ENCODE results near the gene PON3. TPM values are rescaled to one million over a fixed set of nuclear protein-coding genes. Genes with fewer than 3 reads are reported as not detected.

The PON3 gene
- total and polyA plus RNA-seq, 2 experiments from 2014 or later, result 0.45 TPM; not detected in 1

DNA sequence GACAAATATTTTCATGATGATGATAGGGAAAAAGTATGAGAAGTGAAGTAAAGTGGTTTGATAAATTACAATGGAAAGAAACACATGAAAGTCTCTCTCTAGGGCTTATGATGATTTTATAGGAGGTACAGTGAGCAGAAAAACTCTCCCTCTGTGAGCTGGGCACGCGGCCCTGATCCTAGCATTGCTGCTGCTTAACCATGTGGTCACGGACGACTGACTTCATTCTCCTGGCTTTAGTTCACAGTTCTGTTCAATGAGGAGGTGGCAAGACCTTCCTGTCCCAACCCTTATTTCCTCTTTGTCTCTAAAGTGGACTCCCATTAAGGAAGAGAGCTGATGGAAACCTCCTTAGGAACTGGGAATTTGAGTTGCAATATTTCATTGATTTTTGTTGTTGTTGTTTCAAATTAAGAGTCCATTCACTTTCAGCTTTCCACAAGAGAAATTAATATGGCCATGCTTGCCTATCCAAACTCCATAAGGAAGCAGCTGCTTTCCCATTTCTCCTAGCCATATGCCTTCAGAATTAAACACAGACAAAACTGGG, 8.2 kb upstream of the PON3 start:
- DNase-seq (ENCODE audit: low spot score), result no peak
- H3K9me2 ChIP-seq (replicated peaks; ENCODE audit: insufficient read depth), result no peaks in the 10 kb centered on the region
- 72% methylated on average over 4 of the region's 4 CpGs for WGBS (ENCODE audit: low lambda C conversion rate, missing lambda C conversion rate)
- H3K36me3 ChIP-seq (replicated peaks; ENCODE audit: insufficient read depth, low read depth), result no peaks in the 10 kb centered on the region
- H4K20me1 ChIP-seq (ENCODE audit: insufficient read depth, poor library complexity, severe bottlenecking), result no peaks in the 10 kb centered on the region
- H2AFZ ChIP-seq, result no peak overlapping the region
- H3K9me3 ChIP-seq (ENCODE audit: low read depth), result no peaks in the 10 kb centered on the region
- H3K4me1 ChIP-seq (ENCODE audit: insufficient read depth), result no peaks in the 10 kb centered on the region
- no peak overlapping the region for H3K4me3 ChIP-seq
- no peak overlapping the region for H3K4me2 ChIP-seq
- TF ChIP-seq CTCF (IDR thresholded peaks at IDR 0.05; ENCODE audit: poor library complexity) (no peak), EZH2 (IDR thresholded peaks at IDR 0.05; ENCODE audit: borderline replicate concordance) (no peak)
- H3K79me2 ChIP-seq, result no peaks in the 10 kb centered on the region
- no peak overlapping the region for H3K27ac ChIP-seq
- no peaks in the 10 kb centered on the region for H3K27me3 ChIP-seq

DNA sequence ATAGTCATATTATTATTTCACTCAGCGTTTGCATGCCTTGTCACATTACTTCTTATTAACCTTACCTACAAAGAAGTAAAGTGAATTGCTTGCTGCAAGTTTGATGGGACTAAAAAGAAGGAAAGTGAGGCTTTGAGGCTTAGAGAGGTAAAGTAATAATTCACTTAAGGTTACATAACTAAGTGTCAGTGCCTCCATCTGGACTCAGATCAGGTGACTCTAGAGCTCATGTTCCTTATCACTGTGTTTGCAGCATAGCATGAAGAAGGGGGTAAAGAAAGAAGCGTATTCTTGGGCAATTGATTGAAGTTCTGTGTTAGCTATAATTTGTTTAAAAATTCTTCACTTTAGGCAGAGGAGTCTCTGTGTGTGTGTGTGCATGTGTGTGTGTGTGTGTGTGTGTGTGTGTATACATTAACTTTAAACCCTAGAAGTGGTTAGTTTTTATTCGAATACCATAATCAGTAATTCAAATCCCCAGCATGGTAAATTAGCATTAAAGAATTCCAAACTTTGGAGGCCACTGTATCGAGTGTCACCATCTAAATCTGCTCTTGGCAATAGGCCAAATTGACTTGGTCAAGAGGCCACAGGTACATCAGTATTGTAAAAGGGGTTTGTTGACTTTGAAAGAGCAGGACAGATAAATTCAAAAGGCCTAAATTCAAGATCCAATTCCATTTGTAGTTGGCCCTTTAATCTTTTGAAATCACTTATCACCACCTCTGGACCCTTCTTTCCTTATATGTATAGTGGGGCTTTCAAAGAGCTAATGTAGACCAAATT, 2.2 kb upstream of the PON3 start:
- no peaks in the 10 kb centered on the region for H3K9me3 ChIP-seq (ENCODE audit: low read depth)
- DNase-seq (ENCODE audit: low spot score), result peak; percentile 22
- WGBS (ENCODE audit: low lambda C conversion rate, missing lambda C conversion rate), result 74% methylated on average over 4 of the region's 4 CpGs
- no peaks in the 10 kb centered on the region for H3K9me2 ChIP-seq (replicated peaks; ENCODE audit: insufficient read depth)
- H3K4me2 ChIP-seq, result no peak overlapping the region
- H4K20me1 ChIP-seq (ENCODE audit: insufficient read depth, poor library complexity, severe bottlenecking), result no peaks in the 10 kb centered on the region
- no peak overlapping the region for H2AFZ ChIP-seq
- no peak overlapping the region for H3K27ac ChIP-seq
- H3K4me1 ChIP-seq (ENCODE audit: insufficient read depth), result no peaks in the 10 kb centered on the region
- no peaks in the 10 kb centered on the region for H3K27me3 ChIP-seq
- H3K4me3 ChIP-seq, result no peak overlapping the region
- H3K36me3 ChIP-seq (replicated peaks; ENCODE audit: insufficient read depth, low read depth), result no peaks in the 10 kb centered on the region
- no peak for TF ChIP-seq EZH2phosphoT487 (IDR thresholded peaks at IDR 0.05; ENCODE audit: low read depth, severe bottlenecking, unreplicated experiment)
- H3K79me2 ChIP-seq, result no peaks in the 10 kb centered on the region

GRCh38 chr7:95397381-95397780, 1.2 kb upstream of the PON3 start:
- Histone ChIP-seq H2AFZ (no peak overlapping the region), H3K4me2 (no peak overlapping the region), H3K4me1 (ENCODE audit: insufficient read depth) (no peaks in the 10 kb centered on the region), H3K9me3 (ENCODE audit: low read depth) (no peaks in the 10 kb centered on the region), H3K27ac (no peak overlapping the region), H3K27me3 (no peaks in the 10 kb centered on the region), H3K36me3 (replicated peaks; ENCODE audit: insufficient read depth, low read depth) (no peaks in the 10 kb centered on the region), H3K9me2 (replicated peaks; ENCODE audit: insufficient read depth) (no peaks in the 10 kb centered on the region), H4K20me1 (ENCODE audit: insufficient read depth, poor library complexity, severe bottlenecking) (no peaks in the 10 kb centered on the region), H3K4me3 (no peak overlapping the region), H3K79me2 (no peaks in the 10 kb centered on the region)
- DNase-seq (ENCODE audit: low spot score), result no peak
- 74% methylated on average over 3 of the region's 3 CpGs for WGBS (ENCODE audit: low lambda C conversion rate, missing lambda C conversion rate)
- TF ChIP-seq CTCF (IDR thresholded peaks at IDR 0.05; ENCODE audit: poor library complexity) (no peak), EZH2phosphoT487 (IDR thresholded peaks at IDR 0.05; ENCODE audit: low read depth, severe bottlenecking, unreplicated experiment) (no peak), EZH2 (IDR thresholded peaks at IDR 0.05; ENCODE audit: borderline replicate concordance) (no peak)

DNA sequence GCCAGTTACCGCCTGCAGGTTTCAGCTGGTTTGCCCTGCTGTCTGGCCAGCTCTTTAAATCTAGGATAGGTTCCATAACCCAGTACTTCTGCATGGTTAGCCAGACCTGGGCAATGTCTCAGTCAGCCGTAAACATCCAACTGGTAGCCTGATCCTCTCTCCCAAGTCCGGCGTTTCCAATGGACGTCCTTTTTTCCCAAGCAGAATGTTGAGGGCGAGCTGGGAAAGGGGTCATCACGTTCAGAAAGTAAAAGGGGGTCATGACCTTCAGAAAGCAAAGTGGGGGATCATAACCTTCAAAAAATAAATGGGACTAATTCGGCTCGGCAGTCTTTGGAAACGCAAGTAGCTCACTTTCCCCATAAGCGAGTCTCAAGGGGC, 430 bp downstream of the PON3 start:
- Histone ChIP-seq H3K79me2 (no peaks in the 10 kb centered on the region), H4K20me1 (ENCODE audit: insufficient read depth, poor library complexity, severe bottlenecking) (no peaks in the 10 kb centered on the region), H3K36me3 (replicated peaks; ENCODE audit: insufficient read depth, low read depth) (no peaks in the 10 kb centered on the region), H3K27ac (no peak overlapping the region), H2AFZ (no peak overlapping the region), H3K27me3 (no peaks in the 10 kb centered on the region), H3K9me3 (ENCODE audit: low read depth) (no peaks in the 10 kb centered on the region), H3K9me2 (replicated peaks; ENCODE audit: insufficient read depth) (no peaks in the 10 kb centered on the region), H3K4me1 (ENCODE audit: insufficient read depth) (no peaks in the 10 kb centered on the region), H3K4me2 (no peak overlapping the region), H3K4me3 (no peak overlapping the region)
- TF ChIP-seq CTCF (IDR thresholded peaks at IDR 0.05; ENCODE audit: poor library complexity) (no peak), EZH2phosphoT487 (IDR thresholded peaks at IDR 0.05; ENCODE audit: low read depth, severe bottlenecking, unreplicated experiment) (no peak), EZH2 (IDR thresholded peaks at IDR 0.05; ENCODE audit: borderline replicate concordance) (no peak)
- WGBS (ENCODE audit: low lambda C conversion rate, missing lambda C conversion rate), result 89% methylated on average over 11 of the region's 11 CpGs
- DNase-seq (ENCODE audit: low spot score), result no peak
